GM18508 (cell line): Measurements from ENCODE around the gene ZNF740.
"Not testable (repeated sequence)": the region's sequence is repeated elsewhere in the genome, so short reads cannot be mapped to it uniquely, and the experiment has no call there.

ENCODE experiments used
- ATAC-seq: cut with Tn5 transposase; IDR thresholded peaks from one replicate; pipeline ENCODE4 v1.9.1; 2021; ENCODE audit warnings: moderate number of reproducible peaks; ENCODE audit not compliant: insufficient read depth, unreplicated experiment

The ZNF740 gene

GRCh38 chr12:53193985-53194716 lies 13.6 kb downstream of the ZNF740 start:
- no peak for ATAC-seq

- ATAC-seq: no peak
These were observed 14.5 kb downstream of the ZNF740 start for GRCh38 chr12:53194973-53195372.

GRCh38 chr12:53195516-53196420 lies 15.2 kb downstream of the ZNF740 start:
- no peak for ATAC-seq

GRCh38 chr12:53196486-53196885 lies 16.0 kb downstream of the ZNF740 start:
- no peak for ATAC-seq

- no peak for ATAC-seq
These were observed 16.6 kb downstream of the ZNF740 start for GRCh38 chr12:53197011-53197640.

GRCh38 chr12:53198486-53199110 lies 18.1 kb downstream of the ZNF740 start:
- no peak for ATAC-seq

- ATAC-seq: no peak
These were observed 19.2 kb downstream of the ZNF740 start for GRCh38 chr12:53199700-53200099.

- ATAC-seq: no peak
These were observed 19.6 kb downstream of the ZNF740 start for GRCh38 chr12:53200107-53200457.

GRCh38 chr12:53200458-53201176 lies 20.1 kb downstream of the ZNF740 start:
- no peak for ATAC-seq

GRCh38 chr12:53201177-53201541 lies 20.6 kb downstream of the ZNF740 start:
- ATAC-seq: no peak

- no peak for ATAC-seq
These were observed 21.1 kb downstream of the ZNF740 start for GRCh38 chr12:53201639-53202038.

GRCh38 chr12:53202316-53202715 lies 21.8 kb downstream of the ZNF740 start:
- ATAC-seq: not testable (repeated sequence)

GRCh38 chr12:53204351-53204750 lies 23.8 kb downstream of the ZNF740 start:
- ATAC-seq: no peak

GRCh38 chr12:53205747-53206419 lies 25.4 kb downstream of the ZNF740 start:
- ATAC-seq: peak; percentile 36

GRCh38 chr12:53207042-53207441 lies 26.5 kb downstream of the ZNF740 start, which contains the start of gene ITGB7:
Gene ITGB7 (minus strand): TSS chr12:53207251. CDS start chr12:53200443, 6,808 bp downstream.
- ATAC-seq: no peak

- no peak for ATAC-seq
These were observed 27.9 kb downstream of the ZNF740 start for GRCh38 chr12:53208435-53208834.

- ATAC-seq: no peak
These were observed 28.4 kb downstream of the ZNF740 start for GRCh38 chr12:53208877-53209463.

- no peak for ATAC-seq
These were observed 30.3 kb downstream of the ZNF740 start for GRCh38 chr12:53210843-53211242.
